ENCODE results near the gene PHAF1.

The PHAF1 gene

GRCh38 chr16:67190448-67191399 lies 81.0 kb downstream of the PHAF1 start:
- intact Hi-C loops (cut with micrococcal nuclease): no loop called here
- Mint-ChIP-seq H3K27me3 (peaks cover 11% of the 10 kb centered on the region), H3K36me3 (ENCODE audit: low read depth) (peaks cover 34% of the 10 kb centered on the region), H3K4me1 (ENCODE audit: low read depth) (peaks cover 37% of the 10 kb centered on the region), H3K9me3 (no peaks in the 10 kb centered on the region), H3K4me3 (no peak overlapping the region), H3K27ac (no peak overlapping the region)

GRCh38 chr16:67191411-67191994 lies 81.8 kb downstream of the PHAF1 start:
- Mint-ChIP-seq H3K4me1 (ENCODE audit: low read depth) (peaks cover 44% of the 10 kb centered on the region), H3K27me3 (peaks cover 6% of the 10 kb centered on the region), H3K27ac (no peak overlapping the region), H3K36me3 (ENCODE audit: low read depth) (peaks cover 42% of the 10 kb centered on the region), H3K9me3 (no peaks in the 10 kb centered on the region), H3K4me3 (peak overlapping the region; percentile 83)
- intact Hi-C loops (cut with micrococcal nuclease): no loop called here

GRCh38 chr16:67191995-67192681 lies 82.4 kb downstream of the PHAF1 start, which contains the start of gene E2F4:
E2F4 (plus strand) TSS chr16:67192155; CDS start chr16:67192228, 73 bp downstream.
- Mint-ChIP-seq H3K4me3 (peak within 1 kb of the TSS; percentile 83), H3K4me1 (ENCODE audit: low read depth) (peaks cover 50% of the 10 kb centered on the region), H3K27ac (peak within 1 kb of the TSS; percentile 79), H3K27me3 (peaks cover under 1% of the 10 kb centered on the region), H3K9me3 (no peaks in the 10 kb centered on the region), H3K36me3 (ENCODE audit: low read depth) (peaks cover 48% of the 10 kb centered on the region)
- intact Hi-C loops (cut with micrococcal nuclease): loop anchor here (2.0 kb wide), 1 partner anchor 35 kb away; the partner anchor contains the start of gene TMEM208

- no peaks in the 10 kb centered on the region for H3K27me3 Mint-ChIP-seq
- peaks cover 56% of the 10 kb centered on the region for H3K36me3 Mint-ChIP-seq (ENCODE audit: low read depth)
- H3K4me1 Mint-ChIP-seq (ENCODE audit: low read depth): peaks cover 58% of the 10 kb centered on the region
- no peaks in the 10 kb centered on the region for H3K9me3 Mint-ChIP-seq
- peak overlapping the region; percentile 79 for H3K27ac Mint-ChIP-seq
- intact Hi-C loops (cut with micrococcal nuclease): loop anchor here (2.0 kb wide), 1 partner anchor 34 kb away; the partner anchor contains the start of gene TMEM208
- H3K4me3 Mint-ChIP-seq: peak overlapping the region; percentile 83
Observed at GRCh38 chr16:67192781-67193361, 83.1 kb downstream of the PHAF1 start.

- peaks cover 64% of the 10 kb centered on the region for H3K4me1 Mint-ChIP-seq (ENCODE audit: low read depth)
- intact Hi-C loops (cut with micrococcal nuclease): loop anchor here (2.0 kb wide), 1 partner anchor 33 kb away; the partner anchor contains the start of gene TMEM208
- H3K36me3 Mint-ChIP-seq (ENCODE audit: low read depth): peaks cover 62% of the 10 kb centered on the region
- H3K27me3 Mint-ChIP-seq: no peaks in the 10 kb centered on the region
- peak overlapping the region; percentile 83 for H3K4me3 Mint-ChIP-seq
- peak overlapping the region; percentile 79 for H3K27ac Mint-ChIP-seq
- H3K9me3 Mint-ChIP-seq: no peaks in the 10 kb centered on the region
Observed at GRCh38 chr16:67193536-67193935, 83.8 kb downstream of the PHAF1 start.

- peaks cover 66% of the 10 kb centered on the region for H3K4me1 Mint-ChIP-seq (ENCODE audit: low read depth)
- no peaks in the 10 kb centered on the region for H3K9me3 Mint-ChIP-seq
- intact Hi-C loops (cut with micrococcal nuclease): no loop called here
- H3K27me3 Mint-ChIP-seq: no peaks in the 10 kb centered on the region
- H3K36me3 Mint-ChIP-seq (ENCODE audit: low read depth): peaks cover 65% of the 10 kb centered on the region
- no peak overlapping the region for H3K4me3 Mint-ChIP-seq
- peak overlapping the region; percentile 79 for H3K27ac Mint-ChIP-seq
Observed at GRCh38 chr16:67194260-67194659, 84.5 kb downstream of the PHAF1 start.

GRCh38 chr16:67195676-67196075 lies 85.9 kb downstream of the PHAF1 start:
- H3K27me3 Mint-ChIP-seq: no peaks in the 10 kb centered on the region
- peaks cover 79% of the 10 kb centered on the region for H3K36me3 Mint-ChIP-seq (ENCODE audit: low read depth)
- H3K27ac Mint-ChIP-seq: no peak overlapping the region
- H3K9me3 Mint-ChIP-seq: no peaks in the 10 kb centered on the region
- H3K4me3 Mint-ChIP-seq: no peak overlapping the region
- peaks cover 74% of the 10 kb centered on the region for H3K4me1 Mint-ChIP-seq (ENCODE audit: low read depth)
- intact Hi-C loops (cut with micrococcal nuclease): loop anchor here (5.0 kb wide), 1 partner anchor 47 kb away; no protein-coding TSS in a partner anchor

- Mint-ChIP-seq H3K27ac (no peak overlapping the region), H3K4me3 (no peak overlapping the region), H3K9me3 (no peaks in the 10 kb centered on the region), H3K4me1 (ENCODE audit: low read depth) (peaks cover 67% of the 10 kb centered on the region), H3K36me3 (ENCODE audit: low read depth) (peaks cover 91% of the 10 kb centered on the region), H3K27me3 (no peaks in the 10 kb centered on the region)
- intact Hi-C loops (cut with micrococcal nuclease): loop anchor here (5.0 kb wide), 1 partner anchor 45 kb away; no protein-coding TSS in a partner anchor
Observed at GRCh38 chr16:67196881-67197280, 87.1 kb downstream of the PHAF1 start.

GRCh38 chr16:67197704-67198103 lies 88.0 kb downstream of the PHAF1 start:
- H3K4me3 Mint-ChIP-seq: no peak overlapping the region
- peaks cover 93% of the 10 kb centered on the region for H3K36me3 Mint-ChIP-seq (ENCODE audit: low read depth)
- H3K27ac Mint-ChIP-seq: peak overlapping the region; percentile 70
- peaks cover 63% of the 10 kb centered on the region for H3K4me1 Mint-ChIP-seq (ENCODE audit: low read depth)
- H3K27me3 Mint-ChIP-seq: no peaks in the 10 kb centered on the region
- intact Hi-C loops (cut with micrococcal nuclease): loop anchor here (5.0 kb wide), 1 partner anchor 45 kb away; no protein-coding TSS in a partner anchor
- H3K9me3 Mint-ChIP-seq: no peaks in the 10 kb centered on the region

All from dendritic cell treated with granulocyte-macrophage colony-stimulating factor and Interleukin-4, amounts not matched to agents 40 ng/mL and 50 ng/mL, for 4 days (primary cell).